ENCODE results near the gene NHLH1.

The NHLH1 gene

GRCh38 chr1:160366731-160367515, at the start of gene NHLH1:
NHLH1 (plus strand) TSS chr1:160367071; CDS start chr1:160370732, 3,661 bp downstream.
- no peak for DNase-seq

DNA sequence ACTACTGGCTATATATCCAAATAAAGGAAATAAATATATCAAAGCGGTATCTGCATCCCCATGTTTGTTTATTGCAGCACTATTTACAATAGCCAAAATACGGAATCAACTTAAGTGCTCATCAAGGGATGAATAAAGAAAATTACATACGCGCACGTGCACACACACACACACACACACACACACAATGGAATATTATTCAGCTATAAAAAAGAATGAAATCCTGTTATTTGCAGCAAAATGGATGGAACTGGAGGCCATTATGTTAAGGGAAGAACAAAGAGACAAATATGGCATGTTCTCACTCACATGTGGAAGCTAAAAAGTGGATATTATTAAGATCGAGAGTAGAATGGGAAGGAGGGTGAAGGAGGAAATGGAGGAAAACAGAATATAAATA, 44.0 kb upstream of the NHLH1 start:
- DNase-seq: no peak

DNA sequence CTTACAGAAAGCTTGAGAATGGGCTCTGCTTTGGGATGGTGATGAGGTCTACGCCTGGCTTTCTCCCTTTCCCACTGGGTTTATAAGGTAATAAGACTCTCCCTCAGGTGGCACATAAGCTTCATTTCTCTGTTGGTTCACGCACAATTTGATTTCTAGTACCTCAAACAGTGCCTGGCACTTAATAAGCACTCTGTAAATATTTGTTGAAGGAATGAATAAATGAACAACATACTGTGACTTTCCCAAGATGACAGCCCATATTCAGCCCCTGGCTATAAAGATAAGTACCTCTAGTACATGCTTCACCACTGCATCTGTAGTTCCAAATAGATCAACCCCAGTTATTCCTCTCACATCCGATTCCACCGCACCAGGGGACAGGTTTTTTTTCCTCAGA, 41.6 kb upstream of the NHLH1 start:
- no peak for DNase-seq

- DNase-seq: no peak
These were observed 40.5 kb upstream of the NHLH1 start for GRCh38 chr1:160326418-160326817.

DNA sequence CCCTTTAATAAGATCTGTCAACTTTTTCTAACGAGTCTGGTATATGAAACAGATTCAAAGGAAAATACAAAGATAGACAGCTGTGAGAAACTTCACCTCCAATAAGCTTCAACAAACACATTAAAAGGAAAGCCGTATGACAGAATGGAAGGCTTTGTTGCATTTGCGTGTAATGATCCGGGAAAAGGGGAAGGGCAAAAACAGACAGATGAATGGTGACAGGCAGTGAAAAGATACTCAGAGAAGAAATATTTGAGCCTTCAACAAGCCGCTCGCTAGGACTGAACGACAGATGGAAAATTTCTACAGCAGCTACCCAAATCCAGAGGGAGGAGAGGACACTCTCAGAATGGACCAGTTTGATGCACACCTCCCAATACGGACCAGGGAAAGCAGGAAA, 38.7 kb upstream of the NHLH1 start:
- DNase-seq: peak in 15 of 56 donors; percentile 5 to 58 (median 29)

- peak in 1 of 56 donors; percentile 2 for DNase-seq
These were observed 36.8 kb upstream of the NHLH1 start for GRCh38 chr1:160330119-160330518.

- no peak for DNase-seq
These were observed 34.4 kb upstream of the NHLH1 start for GRCh38 chr1:160332516-160332915.

DNA sequence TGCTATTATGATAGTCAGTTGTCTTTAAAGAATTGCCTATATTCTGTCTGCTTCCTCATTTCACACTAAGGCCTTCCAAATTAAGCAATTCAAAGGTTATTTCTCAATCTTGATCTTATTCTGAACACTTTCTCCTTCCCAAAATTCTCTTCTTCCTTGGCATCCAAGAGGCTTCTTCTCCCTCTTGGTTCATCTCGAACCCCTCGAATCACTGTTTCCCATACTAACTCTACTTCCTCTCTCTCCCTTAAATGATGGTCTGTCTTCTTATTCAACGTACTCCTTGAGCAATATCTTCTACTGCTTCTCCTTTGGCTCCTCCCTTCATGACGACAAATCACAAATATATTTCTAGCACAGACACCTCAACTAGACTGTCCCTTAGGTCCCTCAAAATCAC, 28.3 kb upstream of the NHLH1 start:
- DNase-seq: no peak

DNA sequence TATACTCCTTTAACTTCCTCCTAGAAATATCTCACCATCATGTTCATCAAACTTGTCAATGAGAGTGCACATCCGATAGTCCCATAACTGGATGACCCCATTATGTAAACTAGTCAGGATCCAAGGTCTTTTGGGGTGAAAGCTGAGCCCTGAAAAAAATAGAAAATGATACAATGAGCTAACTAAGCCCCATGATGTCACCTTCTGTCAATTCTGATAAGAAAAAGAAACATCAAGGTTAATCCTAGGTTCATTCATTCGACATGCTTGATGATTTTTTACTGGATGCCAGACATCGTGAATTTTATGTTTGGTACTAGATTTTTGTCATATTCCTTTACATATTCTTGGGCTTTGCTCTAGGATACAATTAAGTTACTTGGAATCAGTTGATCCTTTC, 26.7 kb upstream of the NHLH1 start:
- DNase-seq: no peak

- DNase-seq: no peak
These were observed 26.0 kb upstream of the NHLH1 start for GRCh38 chr1:160340866-160341265.

DNA sequence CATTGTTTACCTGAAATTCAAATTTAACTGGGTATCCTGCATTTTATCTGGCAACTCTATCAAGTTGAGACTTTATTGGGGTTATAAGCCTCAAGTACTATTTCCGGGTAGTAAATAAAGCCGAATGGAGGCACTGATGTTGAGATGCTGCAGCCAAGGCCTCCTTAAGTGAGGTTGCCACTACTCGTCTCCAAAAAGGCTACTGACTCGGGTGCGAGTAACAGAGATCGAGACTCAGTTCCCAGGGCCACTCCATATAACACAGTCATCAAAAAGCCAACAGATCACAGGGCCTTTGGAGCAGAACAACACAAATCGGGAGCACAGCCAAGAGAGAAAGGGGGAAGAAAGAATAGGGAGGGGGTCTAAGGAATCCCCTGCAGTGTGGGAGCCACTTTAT, 24.3 kb upstream of the NHLH1 start:
- DNase-seq: peak in 1 of 56 donors; percentile 38

DNA sequence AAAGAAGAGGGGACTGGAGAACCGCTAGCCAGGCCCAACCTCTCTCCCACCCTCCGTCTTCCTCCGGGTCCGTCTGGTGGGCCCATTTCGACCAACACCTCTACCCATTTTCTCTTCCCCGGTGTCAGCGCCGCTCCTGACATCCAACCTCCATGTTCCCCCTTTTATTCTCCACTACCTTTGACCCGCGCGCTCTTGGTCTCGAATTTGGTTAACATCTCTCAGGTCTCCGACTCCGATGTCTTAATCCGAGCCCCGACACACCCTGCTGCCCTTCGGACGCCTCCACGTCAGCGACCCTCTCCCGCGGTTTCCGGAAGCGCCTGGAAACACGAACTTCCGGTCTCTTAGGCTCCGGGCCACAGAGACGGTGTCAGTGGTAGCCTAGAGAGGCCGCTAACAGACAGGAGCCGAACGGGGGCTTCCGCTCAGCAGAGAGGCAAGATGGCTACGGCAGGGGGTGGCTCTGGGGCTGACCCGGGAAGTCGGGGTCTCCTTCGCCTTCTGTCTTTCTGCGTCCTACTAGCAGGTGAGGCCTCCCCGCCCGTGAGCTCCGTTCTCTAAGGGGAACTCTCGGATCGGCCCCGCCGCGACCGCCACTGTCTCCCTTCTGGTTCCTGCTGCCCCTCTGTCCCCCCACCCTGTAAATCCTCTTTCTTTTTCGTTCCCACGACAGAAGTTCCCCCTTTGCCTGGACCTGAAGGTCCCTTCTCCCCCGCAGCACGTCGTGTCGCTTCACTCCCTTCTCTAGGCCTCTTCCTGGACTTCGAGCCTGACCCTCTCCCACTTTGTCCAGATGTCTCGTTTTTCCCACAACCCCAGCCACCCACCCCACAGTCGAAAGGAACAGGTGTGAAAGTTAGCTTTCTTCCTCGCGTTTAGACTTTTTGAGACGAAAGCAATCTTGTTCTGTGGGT, 23.7 kb upstream of the NHLH1 start, which contains the start of the genes COPA and NCSTN:
Gene COPA (minus strand): TSS at position 298 of the 917 bp plus-strand sequence. CDS start 80 bp downstream, at position 218.
Gene NCSTN (plus strand): TSS at position 431 of the 917 bp plus-strand sequence. CDS start 14 bp downstream, at position 445.
- DNase-seq: peak; percentile 28 to 93 (median 84)

GRCh38 chr1:160344241-160344640, 22.6 kb upstream of the NHLH1 start:
- DNase-seq: no peak

- no peak for DNase-seq
These were observed 21.9 kb upstream of the NHLH1 start for GRCh38 chr1:160344936-160345335.

DNA sequence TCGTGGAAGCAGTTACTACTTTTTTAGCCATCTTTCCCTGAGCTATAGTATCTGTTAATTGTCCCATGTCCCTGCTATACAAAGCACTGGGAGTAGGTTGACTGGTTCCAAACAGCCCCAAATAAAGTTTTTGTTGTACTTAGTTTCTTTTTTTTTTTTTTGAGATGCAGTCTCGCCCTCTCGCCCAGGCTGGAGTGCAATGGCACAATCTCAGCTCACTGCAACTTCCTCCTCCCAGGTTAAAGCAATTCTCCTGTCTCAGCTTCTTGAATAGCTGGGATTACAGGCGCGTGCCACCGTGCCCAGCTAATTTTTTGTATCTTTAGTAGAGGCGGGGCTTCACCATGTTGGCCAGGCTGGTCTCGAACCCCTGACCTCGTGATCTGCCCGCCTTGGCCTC, 20.4 kb upstream of the NHLH1 start:
- no peak for DNase-seq

DNA sequence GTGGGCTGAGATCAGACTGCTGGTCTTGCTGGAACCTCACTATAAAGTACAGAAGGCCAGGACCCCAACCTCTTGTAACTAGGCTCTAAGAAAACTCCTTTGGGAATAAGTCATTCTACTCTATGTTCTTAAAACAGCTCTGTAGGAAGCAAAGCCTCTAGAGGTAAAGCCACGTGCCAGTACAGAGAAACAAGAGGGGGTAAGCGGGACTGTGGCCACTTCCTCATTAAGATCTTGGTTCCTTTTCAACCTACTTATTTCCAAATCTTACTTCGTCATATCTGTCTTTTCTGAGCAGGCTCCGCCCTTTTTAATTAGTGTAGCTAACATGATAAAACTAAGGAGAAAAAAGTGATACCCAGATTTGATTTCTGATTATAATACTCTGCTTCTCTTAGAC, 19.9 kb upstream of the NHLH1 start:
- DNase-seq: peak in 2 of 56 donors; percentile 7 to 30

DNA sequence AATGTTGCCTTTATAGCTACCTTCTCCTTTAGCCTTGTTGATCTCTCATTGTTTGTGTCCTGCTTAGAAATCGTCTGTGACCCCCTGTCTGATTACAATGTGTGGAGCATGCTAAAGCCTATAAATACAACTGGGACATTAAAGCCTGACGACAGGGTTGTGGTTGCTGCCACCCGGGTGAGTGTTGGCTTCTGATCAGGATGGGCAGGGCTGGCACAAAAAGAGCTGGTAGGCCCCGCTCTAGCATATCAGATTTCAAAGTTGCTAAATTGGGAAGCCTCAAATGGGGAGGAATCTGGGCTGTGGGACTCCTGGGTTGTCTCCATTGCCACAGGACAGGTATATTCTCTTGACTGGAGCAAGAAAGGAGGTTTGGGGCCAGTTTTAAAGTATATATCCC, 15.2 kb upstream of the NHLH1 start:
- no peak for DNase-seq

DNA sequence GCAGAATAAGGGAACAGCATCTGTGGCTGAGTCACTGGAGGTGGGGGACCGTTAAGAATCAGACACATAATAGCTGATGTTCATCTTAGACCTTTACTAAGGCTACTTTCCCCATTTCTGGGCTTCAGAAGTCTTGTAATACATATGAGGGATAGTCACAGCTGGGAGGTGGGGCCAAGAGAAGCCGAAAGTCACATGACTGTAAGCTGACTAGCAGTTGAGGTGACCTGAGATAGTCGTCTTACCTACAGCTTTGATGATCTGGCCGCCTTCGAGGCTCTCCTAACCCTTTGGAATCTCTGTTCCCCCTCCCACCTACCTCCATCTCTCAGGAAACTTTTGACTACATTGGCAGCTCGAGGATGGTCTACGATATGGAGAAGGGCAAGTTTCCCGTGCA, 14.3 kb upstream of the NHLH1 start:
- no peak for DNase-seq

DNA sequence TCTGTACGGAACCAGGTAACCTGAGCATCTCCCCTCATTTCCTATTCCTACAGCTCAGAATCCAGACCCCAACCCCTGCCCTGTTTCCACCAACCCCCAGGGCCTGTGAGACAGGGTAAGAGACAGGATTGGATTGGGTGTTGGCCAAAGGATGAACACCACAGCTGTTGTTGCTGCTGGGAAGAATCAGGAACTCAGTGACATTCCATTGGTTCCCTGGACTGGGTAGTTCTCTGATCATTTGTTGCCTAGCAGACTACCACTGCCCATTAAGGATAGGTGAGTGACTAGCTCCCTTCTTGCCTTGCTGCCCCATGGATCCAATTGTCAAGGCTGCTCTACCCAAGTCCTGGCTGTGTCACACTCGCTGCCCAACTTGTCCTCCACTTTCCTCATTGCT, 13.6 kb upstream of the NHLH1 start:
- no peak for DNase-seq

DNA sequence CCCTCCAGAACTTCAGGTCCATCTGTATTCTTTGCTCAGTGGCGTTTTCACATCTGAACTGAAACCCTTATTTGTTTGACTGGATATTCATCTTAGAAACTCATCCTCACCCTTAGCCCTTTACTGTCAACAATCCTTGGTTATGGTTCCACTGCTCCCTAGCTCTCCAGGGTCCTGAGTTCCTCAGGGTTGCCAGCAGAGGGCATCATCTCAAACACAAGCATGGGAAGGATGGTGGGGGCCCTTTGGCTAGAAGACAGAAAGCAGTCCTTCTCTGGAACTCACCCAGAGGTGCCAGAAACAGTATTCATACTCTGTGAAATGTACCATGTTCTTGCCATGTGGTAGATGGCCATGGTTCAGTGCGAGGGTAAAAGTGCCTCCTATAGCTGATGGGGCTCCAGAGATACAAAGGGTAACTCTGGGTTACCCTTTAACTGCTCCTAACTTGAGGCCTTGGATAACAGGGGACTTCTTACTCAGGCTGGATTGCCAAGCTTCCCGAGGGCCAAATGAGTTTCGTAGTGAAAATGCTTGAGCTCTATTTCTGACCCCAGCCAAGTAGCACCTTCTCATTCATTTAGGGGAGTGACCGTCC, 12.4 kb upstream of the NHLH1 start:
- DNase-seq: peak in 1 of 56 donors; percentile 16

DNA sequence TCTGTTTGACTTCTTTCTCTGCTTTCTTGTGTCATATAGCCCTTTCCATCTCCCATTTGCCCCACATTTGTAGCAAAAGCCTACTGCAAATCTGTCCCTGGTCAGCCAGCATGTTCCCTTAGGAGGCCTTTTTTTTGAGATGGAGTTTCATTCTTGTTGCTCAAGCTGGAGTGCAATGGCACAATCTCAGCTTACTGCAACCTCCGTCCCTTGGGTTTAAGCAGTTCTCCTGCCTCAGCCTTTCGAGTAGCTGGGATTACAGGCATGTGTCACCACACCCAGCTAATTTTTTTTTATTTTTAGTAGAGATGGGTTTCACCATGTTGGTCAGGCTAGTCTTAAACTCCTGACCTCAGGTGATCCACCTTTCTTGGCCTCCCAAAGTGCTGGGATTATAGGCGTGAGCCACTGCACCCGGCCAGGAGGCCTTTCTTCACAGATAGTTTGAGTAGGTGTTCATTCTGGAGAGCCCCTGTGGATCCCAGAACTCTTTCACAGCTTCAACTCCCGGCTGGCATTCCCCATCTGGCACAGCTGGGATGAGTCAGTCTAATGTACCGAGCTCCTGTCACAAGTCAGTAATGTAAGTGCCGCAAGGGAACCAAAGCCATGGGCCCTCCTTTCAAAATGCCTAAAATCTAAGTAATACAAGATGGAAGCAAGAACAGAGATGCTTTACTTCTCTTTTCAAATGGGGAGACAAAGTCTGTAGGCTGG, 9.4 kb upstream of the NHLH1 start:
- no peak for DNase-seq

Measured in amygdala (tissue), 56 donors.